IMR-90 (cell line): ENCODE measurements around the gene TRIAP1. TPM values are rescaled to one million over a fixed set of nuclear protein-coding genes. Genes with fewer than 3 reads are reported as not detected.

Experiments used
- ATAC-seq: fragments of 200-7000 bp; cut with Tn5 transposase; 2 replicates; pipeline ENCODE4 v1.9.1; 2020; ENCODE audit warnings: low read depth, mild to moderate bottlenecking, moderate library complexity
- BruUV-seq: library from RNA; stranded (reverse); fragments of 400-500 nt; replicated peaks from 2 replicates; lab custom pipeline; 2021; lab: Mats Ljungman, UMichigan
- CTCF ChIA-PET: fragments of 300-600 bp; formaldehyde crosslinking; extraction: SDS; loops from one replicate; lab custom pipeline; 2021; ENCODE audit warnings: antibody characterized with exemption; lab: Yijun Ruan, JAX
- POLR2A ChIA-PET: fragments of 300-600 bp; sonication (Branson Sonifier 250); formaldehyde crosslinking; loops from one replicate; lab custom pipeline; 2022; ENCODE audit warnings: antibody characterized with exemption; ENCODE audit not compliant: unreplicated experiment; lab: Charles Lee
- DNase-seq: peaks from one replicate; pipeline ENCODE4 v3.0.0; 2013
- H2AFZ ChIP-seq: replicated peaks from 2 replicates; pipeline ENCODE3; 2013; ENCODE audit warnings: low read length, mild to moderate bottlenecking; ENCODE audit not compliant: poor library complexity
- H2AK5ac ChIP-seq: 2 replicates; pipeline ENCODE4 v1.6.1; 2013; ENCODE audit warnings: low read depth, low read length, inconsistent platforms
- H2AK9ac ChIP-seq: replicated peaks from 2 replicates; pipeline ENCODE3; 2013; ENCODE audit warnings: mild to moderate bottlenecking, low read depth, low read length, moderate library complexity; ENCODE audit not compliant: poor library complexity
- H2BK120ac ChIP-seq: 2 replicates; pipeline ENCODE4 v1.6.1; 2013; ENCODE audit warnings: low read depth, low read length, inconsistent platforms
- H2BK15ac ChIP-seq: 3 replicates; pipeline ENCODE4 v1.6.1; 2013; ENCODE audit warnings: low read depth, low read length, inconsistent platforms
- H2BK20ac ChIP-seq: 2 replicates; pipeline ENCODE4 v1.6.1; 2013; ENCODE audit warnings: low read depth, mild to moderate bottlenecking, inconsistent platforms, low read length, moderate library complexity
- H2BK5ac ChIP-seq: 2 replicates; pipeline ENCODE4 v1.6.1; 2013; ENCODE audit warnings: mild to moderate bottlenecking, low read depth, low read length, inconsistent platforms; ENCODE audit not compliant: poor library complexity, severe bottlenecking
- H3K14ac ChIP-seq: replicated peaks from 2 replicates; pipeline ENCODE4 v1.6.1; 2013; ENCODE audit warnings: low read depth, low read length, inconsistent platforms
- H3K18ac ChIP-seq: 2 replicates; pipeline ENCODE4 v1.6.1; 2013; ENCODE audit warnings: low read depth, low read length, control low read depth
- H3K23ac ChIP-seq: 2 replicates; pipeline ENCODE4 v1.6.1; 2013; ENCODE audit warnings: low read depth, low read length, inconsistent platforms
- H3K27ac ChIP-seq: 2 replicates; pipeline ENCODE4 v1.5.1; 2013; ENCODE audit warnings: mild to moderate bottlenecking, control low read depth, low read length; ENCODE audit not compliant: insufficient read depth
- H3K27me3 ChIP-seq: 2 replicates; pipeline ENCODE4 v1.6.1; 2013; ENCODE audit warnings: low read length; ENCODE audit not compliant: control insufficient read depth, insufficient read depth
- H3K36me3 ChIP-seq: 2 replicates; pipeline ENCODE4 v1.6.1; 2013; ENCODE audit warnings: low read length, mixed read lengths; ENCODE audit not compliant: control insufficient read depth, insufficient read depth
- H3K4ac ChIP-seq: 2 replicates; pipeline ENCODE4 v1.6.1; 2013; ENCODE audit warnings: low read depth, low read length, inconsistent platforms
- H3K4me1 ChIP-seq: 2 replicates; pipeline ENCODE4 v1.6.1; 2013; ENCODE audit warnings: low read length, mixed read lengths; ENCODE audit not compliant: control insufficient read depth, insufficient read depth
- H3K4me2 ChIP-seq: 2 replicates; pipeline ENCODE4 v1.6.1; 2013; ENCODE audit warnings: low read depth, mild to moderate bottlenecking, control low read depth, low read length, moderate library complexity
- H3K4me3 ChIP-seq: 2 replicates; pipeline ENCODE4 v1.5.1; 2013; ENCODE audit warnings: low read depth, mild to moderate bottlenecking, control low read depth, low read length, moderate library complexity; ENCODE audit not compliant: insufficient read depth
- H3K56ac ChIP-seq: 2 replicates; pipeline ENCODE4 v1.6.1; 2013; ENCODE audit warnings: low read length, inconsistent platforms; ENCODE audit not compliant: insufficient read depth; ENCODE audit errors: extremely low read depth
- H3K79me1 ChIP-seq, 2 experiments: 2 replicates each; pipeline ENCODE4 v1.6.1; 2013; ENCODE audit warnings: low read length in 2 of 2, inconsistent platforms in 1 of 2, low read depth in 1 of 2
- H3K9ac ChIP-seq: 2 replicates; pipeline ENCODE4 v1.6.1; 2013; ENCODE audit warnings: low read depth, low read length, control low read depth
- H3K9me1 ChIP-seq: 2 replicates; pipeline ENCODE4 v1.6.1; 2013; ENCODE audit warnings: low read length, inconsistent platforms; ENCODE audit not compliant: insufficient read depth
- H3K9me3 ChIP-seq: 2 replicates; pipeline ENCODE4 v1.6.1; 2013; ENCODE audit warnings: low read length; ENCODE audit not compliant: control insufficient read depth, insufficient read depth
- H4K20me1 ChIP-seq: 2 replicates; pipeline ENCODE4 v1.6.1; 2013; ENCODE audit warnings: low read length, inconsistent platforms; ENCODE audit not compliant: insufficient read depth
- H4K5ac ChIP-seq: 2 replicates; pipeline ENCODE4 v1.6.1; 2013; ENCODE audit warnings: mild to moderate bottlenecking, low read depth, low read length, control low read depth
- H4K8ac ChIP-seq, 2 experiments: 2 replicates each; pipeline ENCODE4 v1.6.1; 2013; ENCODE audit warnings: low read depth in 2 of 2, low read length in 2 of 2, control low read depth in 1 of 2, inconsistent platforms in 1 of 2
- H4K91ac ChIP-seq: 2 replicates; pipeline ENCODE4 v1.6.1; 2013; ENCODE audit warnings: low read depth, low read length, inconsistent platforms; ENCODE audit not compliant: insufficient read depth
- CEBPB ChIP-seq: IDR thresholded peaks from 2 replicates; pipeline ENCODE4 v1.6.1; 2012; ENCODE audit warnings: low read depth, low read length, improper control_type of control experiment
- CHD1 ChIP-seq: IDR thresholded peaks from 2 replicates; pipeline ENCODE4 v1.6.1; 2012; ENCODE audit warnings: low read depth, low read length, improper control_type of control experiment
- MXI1 ChIP-seq: IDR thresholded peaks from 2 replicates; pipeline ENCODE4 v1.6.1; 2012; ENCODE audit warnings: low read depth, mild to moderate bottlenecking, low read length, moderate library complexity, borderline replicate concordance
- NFE2L2 ChIP-seq: fragments of 150-350 bp; IDR thresholded peaks from 2 replicates; pipeline ENCODE4 v1.6.1; 2016; ENCODE audit warnings: low read depth, mild to moderate bottlenecking, low read length
- POLR2A ChIP-seq: IDR thresholded peaks from 2 replicates; pipeline ENCODE4 v1.6.1; 2012; ENCODE audit warnings: mild to moderate bottlenecking, low read depth, low read length
- SMC3 ChIP-seq: fragments of 150-350 bp; IDR thresholded peaks from 2 replicates; pipeline ENCODE4 v1.6.1; 2016; ENCODE audit warnings: low read depth, mild to moderate bottlenecking, antibody characterized with exemption, low read length, moderate library complexity
- USF2 ChIP-seq: fragments of 150-350 bp; IDR thresholded peaks from 2 replicates; pipeline ENCODE4 v1.6.1; 2017; ENCODE audit warnings: mild to moderate bottlenecking, antibody characterized with exemption, low read length, low read depth
- WGBS, 2 experiments: methylation state at CpG; one replicate each; pipeline versions ENCODE4 v1.1.5 to v1.1.7; 2013; ENCODE audit warnings: missing lambda C conversion rate in 2 of 2; ENCODE audit not compliant: insufficient read length in 1 of 2; ENCODE audit errors: extremely low coverage in 2 of 2; 5-methylcytosine and 5-hydroxymethylcytosine counted together
- dilution Hi-C: fragments of 300-500 bp; cut with HindIII; formaldehyde crosslinking; loops from one replicate; pipeline ENCODE4 v1.14.3; 2018; ENCODE audit warnings: low sequenced_read_pairs; ENCODE audit not compliant: unreplicated experiment
- in situ Hi-C: fragments of 300-500 bp; cut with MboI; formaldehyde crosslinking; loops from 3 replicates; pipeline ENCODE4 v1.14.3; 2019; ENCODE audit warnings: low sequenced_read_pairs, inconsistent platforms, mixed read lengths
- intact Hi-C: fragments of 100-400 bp; cut with micrococcal nuclease; formaldehyde crosslinking; loops from 2 replicates; pipeline ENCODE4 v1.10.0; 2022
- polyA plus RNA-seq, 3 experiments: library from polyadenylated mRNA; depleted of rRNA; stranded (reverse); fragments of >200 nt; gene quantifications; 2 replicates each; pipeline ENCODE4 v1.2.3, GENCODE V29; 2012; ENCODE audit warnings: low replicate concordance in 1 of 3
- total RNA-seq: library from RNA; depleted of rRNA; stranded (reverse); fragments of >200 nt; gene quantifications from 2 replicates; pipeline ENCODE4 v1.2.3, GENCODE V29; 2012

The TRIAP1 gene
- total and polyA plus RNA-seq, 2 of the 4 experiments (the other 2 are of a cell fraction) = 19.2 to 32.3 TPM

DNA sequence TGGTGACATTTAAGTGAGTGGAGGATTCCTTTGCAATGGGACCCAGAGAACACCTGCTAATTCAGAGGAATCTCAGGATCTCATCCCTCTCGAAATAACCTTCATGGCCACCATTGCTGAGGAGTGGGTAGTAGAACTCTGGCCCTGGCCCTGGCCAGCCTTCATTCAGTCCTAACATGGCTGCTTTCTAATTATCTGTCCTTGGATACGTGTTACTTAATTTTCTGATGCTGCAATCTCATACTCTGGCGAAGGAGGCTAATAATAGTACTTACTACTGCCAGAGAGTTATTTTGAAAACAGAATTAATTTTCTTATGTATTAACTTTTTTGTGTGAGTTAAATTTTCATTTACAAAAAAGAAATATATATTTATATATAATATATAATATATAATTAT lies 20.4 kb downstream of the TRIAP1 start:
- Histone ChIP-seq H2BK20ac (no peak overlapping the region), H4K91ac (no peak overlapping the region), H3K4ac (no peak overlapping the region), H3K4me1 (no peaks in the 10 kb centered on the region), H4K8ac (no peak overlapping the region), H3K56ac (no peak overlapping the region), H3K4me2 (no peak overlapping the region), H3K23ac (no peak overlapping the region), H3K9me3 (no peaks in the 10 kb centered on the region), H3K79me1 (no peaks in the 10 kb centered on the region), H2AK9ac (no peak overlapping the region), H2BK5ac (no peak overlapping the region), H3K36me3 (no peaks in the 10 kb centered on the region), H3K18ac (no peak overlapping the region), H2BK120ac (no peak overlapping the region), H3K4me3 (no peak overlapping the region), H3K27me3 (peaks cover 25% of the 10 kb centered on the region), H3K27ac (no peak overlapping the region), H3K9me1 (no peaks in the 10 kb centered on the region), H3K14ac (no peak overlapping the region), H4K20me1 (no peaks in the 10 kb centered on the region), H3K9ac (no peak overlapping the region), H2BK15ac (no peak overlapping the region), H4K5ac (no peak overlapping the region), H2AFZ (no peak overlapping the region), H2AK5ac (no peak overlapping the region)
- no peak for TF ChIP-seq USF2
- TF ChIP-seq CEBPB = no peak
- no peak for TF ChIP-seq NFE2L2
- TF ChIP-seq CHD1 = no peak
- TF ChIP-seq MXI1 = no peak
- TF ChIP-seq SMC3 = no peak
- TF ChIP-seq POLR2A = no peak
- WGBS, 2 experiments = no CpG with 5 or more reads among the region's 3 CpGs
- no peak for ATAC-seq
- CTCF ChIA-PET = no interaction called here
- intact Hi-C loops = no loop called here
- dilution Hi-C loops = no loop called here
- DNase-seq = no peak
- BruUV-seq = no TSS peak
- POLR2A ChIA-PET = no interaction called here
- in situ Hi-C loops = loop anchor here (25.0 kb wide), 1 partner anchor 88 kb away; the partner anchor contains the start of gene PLA2G1B
